Fibroblast of pulmonary artery (primary cell): ENCODE measurements around the gene NSD2.

Source experiments
- DNase-seq: peaks from one replicate; pipeline ENCODE4 v3.0.0-alpha.2; 2010; ENCODE audit warnings: low read depth
- H3K4me3 ChIP-seq: replicated peaks from 2 replicates; pipeline ENCODE4 v1.5.1; 2011; ENCODE audit warnings: low read depth, mild to moderate bottlenecking, control low read depth, low read length, moderate library complexity
- CTCF ChIP-seq: IDR thresholded peaks from 2 replicates; pipeline ENCODE4 v1.5.1; 2011; ENCODE audit warnings: mild to moderate bottlenecking, control low read depth, low read length, inconsistent platforms; ENCODE audit errors: missing control alignments

NSD2 gene

GRCh38 chr4:1870578-1871443 is at the start of gene NSD2:
TSS of gene NSD2 (plus strand) at chr4:1871393. CDS start at chr4:1900655, 29,262 bp downstream.
- peak; percentile 85 for DNase-seq
- H3K4me3 ChIP-seq = peak within 1 kb of the TSS; percentile 65
- TF ChIP-seq CTCF = no peak

GRCh38 chr4:1821679-1822567 is 49.3 kb upstream of the NSD2 start:
- no peak overlapping the region for H3K4me3 ChIP-seq
- no peak for TF ChIP-seq CTCF
- no peak for DNase-seq

GRCh38 chr4:1822568-1823544 is 48.3 kb upstream of the NSD2 start:
- H3K4me3 ChIP-seq = no peak overlapping the region
- TF ChIP-seq CTCF = no peak
- no peak for DNase-seq

GRCh38 chr4:1823545-1823932 is 47.7 kb upstream of the NSD2 start:
- TF ChIP-seq CTCF = no peak
- DNase-seq = no peak
- H3K4me3 ChIP-seq = no peak overlapping the region

GRCh38 chr4:1824746-1825145 is 46.4 kb upstream of the NSD2 start:
- no peak for DNase-seq
- no peak for TF ChIP-seq CTCF
- H3K4me3 ChIP-seq = no peak overlapping the region

GRCh38 chr4:1825326-1825725 is 45.9 kb upstream of the NSD2 start:
- no peak for DNase-seq
- no peak for TF ChIP-seq CTCF
- no peak overlapping the region for H3K4me3 ChIP-seq
